Hepatocyte (in vitro differentiated cells): ENCODE measurements around the gene ERC2.

ENCODE experiments used
- CTCF ChIP-seq: fragments of 200-600 bp; sonication (generic); IDR thresholded peaks from 2 replicates; pipeline ENCODE4 v1.5.1; 2016; ENCODE audit warnings: antibody characterized with exemption, mild to moderate bottlenecking; ENCODE audit not compliant: poor library complexity
- EZH2 ChIP-seq: fragments of 200-600 bp; sonication (generic); IDR thresholded peaks from 2 replicates; pipeline ENCODE4 v1.6.1; 2016; ENCODE audit warnings: antibody characterized with exemption, mild to moderate bottlenecking, borderline replicate concordance

- TF ChIP-seq CTCF (no peak), EZH2 (no peak)
These were observed 361.1 kb downstream of the ERC2 start for GRCh38 chr3:56107157-56107556.
